GM12892 (cell line): ENCODE measurements around the gene PLSCR2.

Source experiments
- POLR2A ChIP-seq: IDR thresholded peaks from 2 replicates; pipeline ENCODE4 v1.6.1; 2011; ENCODE audit warnings: low read depth, low read length, control low read depth
- POLR2AphosphoS5 ChIP-seq: IDR thresholded peaks from 2 replicates; pipeline ENCODE4 v1.6.1; 2011; ENCODE audit warnings: low read depth, low read length, control low read depth

DNA sequence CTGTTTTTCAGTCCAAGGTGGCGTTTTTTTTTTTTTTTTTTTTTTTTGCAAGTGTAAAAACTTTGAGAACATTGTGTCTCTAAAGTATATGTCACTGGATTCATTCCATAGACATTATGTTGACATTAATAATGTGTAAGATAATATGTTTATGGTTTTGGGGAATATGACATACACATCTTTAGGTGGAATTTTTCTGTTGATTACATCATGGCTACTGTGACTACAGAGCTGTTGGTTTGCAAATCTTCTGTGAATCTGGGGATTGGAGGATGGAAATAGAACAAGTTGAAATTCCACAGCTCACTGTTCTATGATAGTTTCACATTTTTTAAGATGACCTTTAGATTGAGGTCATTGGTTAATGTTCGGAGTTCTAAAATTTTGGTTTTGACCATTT, 24.4 kb upstream of the PLSCR2 start:
- TF ChIP-seq POLR2A = no peak
- TF ChIP-seq POLR2AphosphoS5 = no peak
